GM18526 (cell line): ENCODE measurements around the gene CKM.

ENCODE experiments used
- POLR2A ChIP-seq: IDR thresholded peaks from 3 replicates; pipeline ENCODE4 v1.6.1; 2011; ENCODE audit not compliant: insufficient read length; ENCODE audit errors: extremely low read depth

The CKM gene

DNA sequence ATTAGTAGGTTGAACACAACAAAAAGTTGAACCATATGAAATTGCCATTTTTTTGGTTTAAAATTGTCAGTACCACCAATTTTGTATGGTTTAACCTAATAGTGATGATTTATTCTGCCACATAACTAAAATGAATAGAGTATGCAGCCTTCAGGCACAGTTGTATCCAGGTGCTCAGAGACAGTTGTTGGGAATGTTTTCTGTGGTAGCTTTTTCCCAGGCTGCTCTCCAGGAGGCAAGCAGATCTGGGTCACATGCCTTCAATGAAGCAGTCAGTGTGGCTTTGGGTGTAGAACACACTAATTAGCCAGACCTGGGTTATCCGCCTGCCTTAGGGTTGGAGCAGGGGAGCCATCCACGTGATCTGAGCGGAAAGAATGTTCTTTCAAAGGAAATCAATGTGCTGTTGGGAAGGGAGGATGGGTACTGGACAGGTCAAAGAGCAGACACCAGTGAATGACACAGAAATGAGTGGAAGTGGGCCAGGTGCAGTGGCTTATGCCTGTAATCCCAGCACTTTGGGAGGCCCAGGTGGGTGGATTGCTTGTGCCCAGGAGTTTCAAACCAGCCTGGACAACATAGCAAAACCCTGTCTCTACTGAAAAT is 43.0 kb downstream of the CKM start:
- no peak for TF ChIP-seq POLR2A

DNA sequence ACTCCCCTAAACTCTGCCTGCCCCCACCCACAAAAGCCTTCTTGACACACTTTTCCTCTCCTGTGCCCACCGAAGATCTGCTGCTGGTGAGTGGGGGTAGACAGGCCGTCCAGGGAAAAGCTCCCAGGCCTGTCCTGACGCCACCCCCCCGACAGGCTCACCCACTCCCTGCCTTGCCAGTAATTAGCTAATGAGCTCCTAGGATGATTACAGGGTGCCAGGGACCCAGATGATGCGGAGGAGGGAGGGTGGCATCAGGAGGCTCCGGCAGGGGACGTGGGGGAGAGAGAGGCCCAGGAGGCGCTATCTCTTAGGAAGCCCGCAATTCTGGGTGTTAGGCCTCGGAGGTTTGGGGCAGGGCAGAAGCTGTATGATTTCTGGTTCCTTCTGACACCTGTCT is 44.6 kb downstream of the CKM start:
- no peak for TF ChIP-seq POLR2A

DNA sequence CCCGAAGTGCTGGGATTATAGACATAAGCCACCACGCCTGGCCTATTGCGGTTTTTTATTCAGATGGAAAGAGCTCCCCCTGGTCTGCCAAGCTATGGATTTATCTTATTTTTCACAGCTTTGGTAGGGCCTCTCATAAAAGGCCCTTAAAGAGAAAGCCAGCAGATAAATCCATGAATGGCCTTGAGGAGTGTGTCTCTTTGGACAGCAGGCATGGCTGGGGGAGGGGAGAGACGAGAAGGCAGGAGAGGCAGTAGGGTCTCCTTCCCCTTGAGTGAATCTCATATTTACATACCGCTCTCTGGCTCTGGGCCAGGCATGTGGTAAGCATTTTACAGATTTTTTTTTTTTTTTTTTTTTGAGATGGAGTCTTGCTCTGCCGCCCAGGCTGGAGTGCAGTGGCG is 46.4 kb downstream of the CKM start:
- TF ChIP-seq POLR2A: no peak

DNA sequence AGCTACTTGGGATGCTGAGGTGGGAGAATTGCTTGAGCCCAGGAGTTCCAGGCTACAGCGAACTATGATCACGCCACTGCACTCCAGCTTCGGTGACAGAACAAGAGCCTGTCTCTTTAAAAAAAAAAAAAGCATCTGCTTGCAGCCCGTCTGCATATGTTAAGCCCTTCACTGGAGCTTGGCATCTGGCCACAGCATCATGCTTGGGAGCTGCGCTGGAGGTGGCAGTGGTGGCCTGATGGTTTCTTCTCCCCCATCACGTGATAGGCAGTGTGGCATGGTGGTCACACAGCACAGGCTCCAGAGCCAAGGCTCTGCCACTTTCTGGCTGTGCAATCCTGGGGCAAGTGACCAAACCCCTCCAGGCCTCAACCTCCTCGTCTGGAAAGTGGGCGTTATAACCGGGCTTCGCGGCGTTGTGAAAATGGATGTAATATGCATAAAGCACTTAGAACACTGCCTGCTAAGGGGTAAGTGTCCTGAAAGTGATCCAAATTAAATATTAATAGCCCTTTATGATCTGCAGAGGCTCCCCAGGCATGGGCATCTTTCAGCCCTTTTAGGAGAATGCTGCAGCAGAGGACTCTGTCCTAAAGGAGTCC is 47.2 kb downstream of the CKM start:
- no peak for TF ChIP-seq POLR2A

DNA sequence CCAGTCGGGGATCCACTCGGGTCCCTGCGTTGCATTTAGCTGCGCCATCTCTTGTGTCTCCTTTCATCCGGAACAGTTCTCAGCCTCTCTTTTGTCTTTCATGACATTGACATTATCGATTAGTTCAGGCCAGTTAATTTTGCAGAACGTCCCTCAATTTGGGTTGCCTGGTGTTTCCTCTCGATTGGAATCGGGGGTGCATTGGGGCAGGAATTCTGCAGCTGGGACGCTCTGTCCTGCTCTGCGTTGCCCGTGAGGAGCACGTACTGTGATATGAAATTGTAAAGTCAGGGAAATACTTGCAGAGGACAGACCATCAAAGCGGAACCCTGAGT is 49.2 kb downstream of the CKM start:
- TF ChIP-seq POLR2A: no peak

DNA sequence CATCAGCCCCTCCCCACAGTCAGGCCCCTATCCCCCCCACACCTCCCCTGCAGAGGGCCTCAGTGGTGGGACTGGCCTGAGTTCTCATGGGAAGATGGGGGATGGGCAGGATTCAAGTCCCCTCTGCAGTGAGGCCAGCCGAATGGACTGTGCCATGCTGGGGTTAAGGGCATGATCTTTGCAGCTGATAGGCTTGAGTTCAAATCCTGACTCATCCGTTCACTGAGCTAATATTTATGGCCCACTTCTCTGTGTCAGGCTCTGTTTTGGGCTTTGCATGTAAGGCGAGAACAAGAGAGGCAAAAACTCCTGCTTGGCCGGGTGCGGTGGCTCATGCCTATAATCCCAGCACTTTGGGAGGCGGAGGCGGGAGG is 51.0 kb downstream of the CKM start:
- no peak for TF ChIP-seq POLR2A

DNA sequence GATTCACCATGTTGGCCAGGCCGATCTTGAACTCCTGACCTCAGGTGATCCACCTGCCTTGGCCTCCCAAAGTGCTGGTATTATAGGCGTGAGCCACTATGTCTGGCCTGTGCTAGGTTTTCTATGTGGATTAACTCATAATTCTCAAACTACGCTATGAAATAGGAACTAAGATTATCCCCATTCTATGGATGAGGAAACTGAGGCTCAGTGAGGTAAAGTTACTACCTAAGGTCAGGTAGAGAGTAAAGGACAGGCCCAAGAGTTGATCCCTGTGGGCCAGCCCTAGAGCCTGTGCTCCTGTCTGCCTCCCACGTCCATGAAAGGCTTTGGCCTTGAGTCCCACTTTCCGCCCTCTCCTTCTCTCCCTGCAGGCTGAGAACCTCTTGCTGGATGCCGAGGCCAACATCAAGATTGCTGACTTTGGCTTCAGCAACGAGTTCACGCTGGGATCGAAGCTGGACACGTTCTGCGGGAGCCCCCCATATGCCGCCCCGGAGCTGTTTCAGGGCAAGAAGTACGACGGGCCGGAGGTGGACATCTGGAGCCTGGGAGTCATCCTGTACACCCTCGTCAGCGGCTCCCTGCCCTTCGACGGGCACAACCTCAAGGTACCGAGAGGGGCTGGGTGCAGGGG is 51.5 kb downstream of the CKM start:
- no peak for TF ChIP-seq POLR2A

DNA sequence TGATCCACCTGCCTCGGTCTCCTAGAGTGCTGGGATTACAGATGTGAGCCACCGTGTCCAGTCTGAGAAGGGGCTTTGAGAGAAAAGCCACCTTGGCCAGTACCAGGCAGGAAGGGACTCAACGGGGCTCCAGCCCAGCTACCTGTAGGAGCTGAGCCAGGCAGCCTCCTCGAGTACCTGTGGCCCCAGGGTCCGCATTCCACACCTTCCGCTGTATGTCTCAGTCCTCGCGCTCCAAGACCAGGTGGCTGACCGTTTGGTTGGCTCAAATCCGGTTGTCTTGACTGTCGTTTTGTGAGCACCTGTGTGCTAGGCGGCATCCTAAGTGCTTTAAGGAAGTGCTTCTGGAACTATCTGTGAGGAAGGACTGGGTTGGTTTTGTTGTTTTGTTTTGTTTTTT is 55.4 kb downstream of the CKM start:
- no peak for TF ChIP-seq POLR2A

DNA sequence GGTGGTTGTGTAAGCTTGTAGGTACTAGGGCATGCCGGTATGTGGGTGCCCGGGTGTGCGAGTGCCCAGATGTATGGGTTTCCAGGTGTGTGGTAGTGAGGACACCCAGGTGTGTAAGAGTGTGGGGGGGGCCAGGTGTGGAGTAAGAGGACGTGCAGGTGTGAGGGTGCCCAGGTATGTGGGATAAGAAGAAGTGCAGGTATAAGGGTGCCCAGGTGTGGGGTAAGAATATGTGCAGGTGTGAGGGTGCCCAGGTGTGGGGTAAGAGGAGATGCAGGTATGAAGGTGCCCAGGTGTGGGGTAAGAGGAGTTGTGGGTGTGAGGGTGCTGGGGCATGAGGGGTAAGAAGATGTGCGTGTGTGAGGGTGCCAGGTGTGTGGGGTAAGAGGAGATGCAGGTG is 57.3 kb downstream of the CKM start:
- TF ChIP-seq POLR2A: no peak

DNA sequence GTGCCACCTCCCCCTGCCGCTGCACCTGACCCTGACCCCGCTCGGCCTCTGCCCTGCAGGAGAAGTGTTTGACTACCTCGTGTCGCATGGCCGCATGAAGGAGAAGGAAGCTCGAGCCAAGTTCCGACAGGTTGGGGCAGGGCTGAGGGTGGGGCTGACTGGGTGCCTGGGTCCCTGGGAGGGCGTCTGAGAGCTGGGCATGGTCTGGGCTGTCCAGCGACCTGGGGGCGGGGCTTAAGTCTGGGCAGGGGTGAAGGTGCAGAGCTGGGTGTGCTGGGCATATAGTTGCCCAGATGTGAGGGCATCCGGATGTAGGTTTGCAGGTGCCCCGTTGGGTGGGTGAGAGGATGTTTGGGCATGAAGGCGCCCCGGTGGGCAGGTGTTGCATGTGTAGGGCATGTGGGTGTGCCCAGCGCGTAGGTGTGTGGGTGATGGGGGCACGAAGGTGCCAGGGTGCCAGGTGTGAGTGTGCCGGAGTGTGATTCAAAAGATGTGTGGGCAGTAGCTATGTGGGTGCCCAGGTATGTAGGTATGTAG is 57.8 kb downstream of the CKM start:
- no peak for TF ChIP-seq POLR2A

DNA sequence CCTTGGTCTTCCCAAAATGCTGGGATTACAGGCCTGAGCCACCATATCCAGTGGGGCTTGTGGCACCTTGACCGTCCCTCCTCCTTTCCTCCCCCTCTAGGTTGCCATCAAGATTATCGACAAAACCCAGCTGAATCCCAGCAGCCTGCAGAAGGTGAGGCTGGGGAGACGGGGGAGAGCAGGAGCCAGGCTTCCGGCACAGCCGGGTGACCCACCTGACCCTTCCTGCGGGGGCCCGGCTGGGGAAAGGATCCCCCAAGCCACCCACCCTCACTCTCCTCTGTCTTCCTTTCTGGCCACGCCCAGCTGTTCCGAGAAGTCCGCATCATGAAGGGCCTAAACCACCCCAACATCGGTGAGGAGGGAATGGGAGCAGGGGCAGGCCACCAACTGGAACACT is 59.7 kb downstream of the CKM start:
- TF ChIP-seq POLR2A: no peak

DNA sequence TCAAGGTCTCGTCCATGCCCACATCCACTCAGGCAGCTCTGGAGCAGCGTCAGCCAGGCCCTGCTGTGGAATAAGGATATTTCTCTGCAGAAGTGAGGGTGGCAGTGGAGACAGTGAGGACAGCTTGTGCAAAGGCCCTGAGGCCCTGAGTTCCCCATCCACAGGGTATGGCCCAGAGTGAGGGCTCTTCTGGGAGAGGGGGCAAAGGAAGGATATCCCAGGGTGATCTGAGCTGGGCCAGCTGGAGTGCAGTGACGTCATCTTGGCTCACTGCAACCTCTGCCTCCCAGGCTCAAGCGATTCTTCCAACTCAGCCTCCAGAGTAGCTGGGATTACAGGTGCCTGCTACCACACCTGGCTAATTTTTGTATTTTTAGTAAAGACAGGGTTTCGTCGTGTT is 60.1 kb downstream of the CKM start:
- no peak for TF ChIP-seq POLR2A

DNA sequence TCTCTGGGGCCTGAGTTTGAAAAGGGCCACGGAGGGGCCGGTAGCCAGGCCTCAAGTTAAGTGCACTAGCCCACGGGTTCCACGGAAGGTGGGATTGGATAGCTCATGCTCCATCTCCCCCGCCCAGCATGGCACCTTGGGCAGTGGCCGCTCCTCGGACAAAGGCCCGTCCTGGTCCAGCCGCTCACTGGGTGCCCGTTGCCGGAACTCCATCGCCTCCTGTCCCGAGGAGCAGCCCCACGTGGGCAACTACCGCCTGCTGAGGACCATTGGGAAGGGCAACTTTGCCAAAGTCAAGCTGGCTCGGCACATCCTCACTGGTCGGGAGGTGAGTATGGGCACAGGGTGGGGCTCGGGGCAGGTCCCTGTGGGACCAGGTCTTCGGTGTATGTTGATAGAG is 63.8 kb downstream of the CKM start:
- no peak for TF ChIP-seq POLR2A

DNA sequence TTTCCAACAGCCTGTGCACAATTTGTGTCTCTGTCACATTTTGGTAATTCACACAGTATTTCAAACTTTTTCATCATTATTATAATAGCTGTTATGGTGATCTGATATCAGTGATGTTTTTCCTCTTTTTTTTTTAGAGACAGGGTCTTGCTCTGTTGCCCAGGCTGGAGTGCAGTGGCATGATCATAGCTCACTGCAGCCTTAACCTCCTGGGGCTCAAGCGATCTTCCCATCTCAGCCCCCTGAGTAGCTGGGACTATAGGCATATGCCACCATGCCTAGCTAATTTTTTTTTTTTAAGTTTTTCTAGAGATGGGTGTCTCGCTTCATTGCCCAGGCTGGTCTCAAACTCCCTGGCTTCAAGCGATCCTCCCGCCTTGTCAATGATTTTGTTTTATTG is 65.8 kb downstream of the CKM start:
- TF ChIP-seq POLR2A: no peak
